Activated gamma-delta T cell treated with Interleukin-2 at 50 U/mL for 16 hours (primary cell): ENCODE results near the gene OPA3.

Experiments used
- DNase-seq: peaks from one replicate; pipeline ENCODE4 v3.0.0-alpha.2; 2020

Gene OPA3

DNA sequence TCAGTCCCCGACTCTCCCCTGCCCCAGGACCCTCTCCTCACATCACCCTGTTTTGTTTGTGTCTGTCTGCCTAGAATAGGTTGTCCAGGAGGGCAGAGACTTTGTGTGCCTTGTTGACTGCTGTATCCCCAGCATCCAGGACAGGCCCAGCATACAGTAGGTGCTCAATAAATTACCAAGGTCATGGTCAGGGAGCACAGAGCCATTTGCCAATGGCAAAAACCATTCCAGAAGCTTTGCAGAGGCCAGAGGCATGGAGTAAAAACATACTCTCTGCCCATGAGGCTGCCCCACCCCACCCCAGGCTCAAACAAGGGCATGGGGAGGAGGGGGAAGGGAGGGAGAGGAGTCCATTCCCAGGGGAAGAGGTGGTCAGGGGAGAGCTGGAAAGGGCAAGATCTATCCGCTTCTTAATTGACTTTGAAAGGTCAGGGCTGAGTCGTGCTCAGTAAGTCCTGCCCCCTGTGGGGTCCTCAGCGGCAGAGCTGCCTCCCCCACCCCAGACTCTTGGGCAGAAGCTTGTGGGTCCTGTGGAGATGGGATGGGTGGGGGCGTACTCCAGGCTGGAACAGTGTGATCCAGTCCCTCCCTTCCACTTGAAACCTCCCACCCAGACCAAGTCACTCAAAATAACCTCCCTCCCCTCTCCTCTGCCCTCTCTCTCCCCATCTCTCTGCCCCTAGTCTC is 13.0 kb upstream of the OPA3 start:
- DNase-seq = no peak

DNA sequence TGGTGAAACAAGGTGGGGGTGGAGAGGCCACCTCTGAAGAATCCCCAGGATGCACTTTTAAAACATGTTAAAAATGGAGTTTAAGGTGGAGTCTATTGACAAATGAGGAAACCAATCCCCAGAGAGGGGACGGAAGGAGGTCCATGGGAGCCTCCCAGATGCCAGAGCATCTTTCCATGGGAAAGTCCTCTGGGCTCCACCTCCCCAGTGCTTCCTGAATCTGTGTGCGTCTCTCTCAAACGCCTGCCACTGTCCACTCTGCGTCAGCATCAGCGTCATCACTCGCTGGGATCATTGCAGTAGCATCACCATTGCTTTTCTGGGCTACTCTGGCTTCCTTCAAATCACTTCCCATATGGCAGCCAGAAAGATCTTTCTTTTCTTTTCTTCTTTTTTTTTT is 11.2 kb upstream of the OPA3 start:
- DNase-seq = no peak

DNA sequence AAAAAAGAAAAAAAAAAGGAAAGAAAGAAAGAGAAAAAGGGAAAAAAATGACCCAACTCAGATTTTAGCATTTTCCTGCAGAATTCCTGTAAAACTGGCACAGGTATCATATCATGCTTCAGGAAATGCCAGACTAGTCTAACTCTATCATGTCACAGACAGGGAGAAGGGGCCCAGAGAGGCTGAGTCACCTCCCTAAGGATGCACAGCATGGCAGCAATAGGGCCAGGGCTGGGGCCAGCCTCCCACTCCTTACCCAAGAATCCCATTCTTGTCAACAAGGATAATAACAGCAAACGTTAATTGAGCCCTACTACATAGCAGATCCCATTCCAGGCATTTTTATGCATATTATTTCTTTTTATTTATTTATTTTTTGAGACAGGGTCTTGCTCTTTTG is 8.9 kb upstream of the OPA3 start:
- no peak for DNase-seq

DNA sequence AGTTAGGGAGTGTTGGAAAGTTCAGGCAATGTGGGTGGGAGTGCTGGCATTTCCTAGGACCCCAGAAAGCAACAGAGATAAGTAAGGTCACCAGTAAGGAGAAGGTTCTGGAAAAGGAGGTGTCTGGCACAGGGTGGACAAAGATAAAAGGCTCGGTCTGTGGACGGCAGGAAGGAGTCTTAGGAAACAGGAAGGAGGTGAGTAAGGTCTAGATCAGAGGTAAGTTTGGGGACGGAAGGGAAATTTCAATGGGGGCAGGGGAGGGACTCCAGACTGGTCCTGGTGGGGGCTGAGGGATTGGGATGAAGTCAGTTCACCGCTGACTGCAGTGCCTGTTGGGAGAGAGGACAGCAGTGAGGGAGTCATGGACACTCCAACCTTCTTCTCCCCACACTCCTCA is 7.8 kb upstream of the OPA3 start:
- no peak for DNase-seq

DNA sequence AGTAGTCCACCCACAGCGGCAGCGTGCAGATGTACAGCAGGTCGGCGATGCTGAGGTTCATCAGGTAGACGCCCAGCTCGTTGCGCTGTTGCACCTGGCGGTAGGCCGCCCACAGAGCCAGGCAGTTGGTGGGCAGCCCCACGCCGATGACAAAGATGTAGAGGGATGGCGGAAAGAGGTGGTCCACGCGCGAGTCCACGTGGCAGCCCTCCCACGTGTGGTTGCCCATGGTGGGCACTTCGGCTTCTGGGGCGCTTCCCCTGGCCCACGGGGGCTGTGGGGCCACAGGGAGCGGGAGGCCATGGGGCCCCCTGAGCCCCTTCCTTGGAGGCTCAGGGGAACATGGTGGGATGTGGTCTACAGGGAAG is 7.0 kb upstream of the OPA3 start:
- DNase-seq = no peak

DNA sequence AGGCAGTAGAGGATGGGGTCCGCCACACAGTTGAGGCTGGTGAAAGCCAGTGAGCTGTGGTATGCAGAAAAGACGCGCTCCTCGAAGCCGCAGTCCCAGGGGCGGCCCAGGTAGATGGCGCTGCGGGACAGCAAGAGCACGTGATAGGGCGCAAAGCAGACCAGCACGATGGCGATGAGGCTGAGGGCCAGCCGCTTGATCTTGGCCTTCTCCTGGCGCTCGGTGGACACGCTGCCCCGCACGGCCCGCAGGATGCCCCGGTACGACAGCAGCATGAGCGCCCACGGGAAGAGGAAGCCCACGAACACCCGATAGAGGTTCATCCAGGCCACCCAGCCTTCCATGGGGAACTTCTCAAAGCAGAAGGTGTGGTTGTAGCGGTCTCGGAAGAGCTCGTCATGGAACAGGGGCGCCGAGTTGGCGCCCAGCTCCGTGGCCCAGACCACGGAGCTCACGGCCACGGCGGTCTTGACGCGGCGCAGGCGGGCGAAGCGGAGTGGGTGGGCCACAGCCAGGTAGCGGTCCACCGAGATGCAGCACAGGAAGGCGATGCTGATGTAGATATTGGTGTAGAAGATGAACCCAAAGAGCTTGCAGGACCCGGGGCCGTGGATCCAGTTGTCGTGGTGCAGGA is 6.5 kb upstream of the OPA3 start:
- no peak for DNase-seq

DNA sequence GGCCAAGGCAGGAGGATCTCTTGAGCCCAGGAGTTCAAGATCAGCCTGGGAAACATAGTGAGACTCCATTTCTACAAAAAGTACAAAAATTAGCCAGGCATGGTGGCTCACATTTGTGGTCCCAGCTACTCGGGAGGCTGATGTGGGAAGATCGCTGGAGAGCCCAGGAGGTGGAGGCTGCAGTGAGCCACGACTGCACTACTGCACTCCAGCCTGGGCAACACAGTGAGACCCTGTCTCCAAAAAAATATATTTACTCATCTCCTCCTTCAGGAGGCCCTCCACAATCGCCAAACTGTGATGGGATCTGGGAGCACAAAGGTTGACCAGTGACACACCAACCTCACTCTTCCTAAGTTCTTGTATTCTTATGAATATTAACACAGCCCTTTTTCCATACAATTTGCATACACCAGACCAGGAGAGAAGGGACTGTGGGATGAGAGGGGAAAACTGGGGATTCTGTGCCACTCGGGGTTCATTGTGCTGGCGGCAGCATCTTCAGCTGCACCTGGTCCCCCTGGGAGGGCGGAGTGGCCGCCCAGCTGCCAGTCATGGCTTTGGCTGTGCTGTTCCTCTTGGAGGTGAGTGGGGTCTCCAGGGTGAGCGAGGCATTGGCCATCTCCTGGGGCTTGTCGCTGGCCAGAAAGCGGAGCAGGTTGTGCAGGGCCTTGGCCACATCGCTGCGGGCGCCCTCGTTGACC is 5.8 kb upstream of the OPA3 start:
- no peak for DNase-seq

DNA sequence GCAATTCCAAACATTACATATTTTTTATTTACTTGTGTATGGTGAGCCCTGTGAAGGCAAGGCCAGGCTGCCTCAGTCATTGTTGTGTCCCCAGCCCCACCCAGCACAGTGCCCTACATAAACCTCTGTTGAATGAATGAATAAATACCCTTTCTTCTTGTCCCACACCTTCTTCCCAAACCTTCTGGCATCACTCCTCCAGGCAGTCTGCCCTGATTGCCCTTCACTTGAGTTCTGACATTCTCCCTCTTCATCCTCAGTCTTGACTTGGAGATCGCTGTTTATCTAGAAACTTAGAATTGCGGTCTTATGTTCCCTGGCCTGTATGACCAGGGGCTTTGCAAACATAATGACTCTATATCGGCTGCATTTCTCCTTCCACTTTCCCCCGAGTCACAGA is 5.2 kb upstream of the OPA3 start:
- DNase-seq = no peak

DNA sequence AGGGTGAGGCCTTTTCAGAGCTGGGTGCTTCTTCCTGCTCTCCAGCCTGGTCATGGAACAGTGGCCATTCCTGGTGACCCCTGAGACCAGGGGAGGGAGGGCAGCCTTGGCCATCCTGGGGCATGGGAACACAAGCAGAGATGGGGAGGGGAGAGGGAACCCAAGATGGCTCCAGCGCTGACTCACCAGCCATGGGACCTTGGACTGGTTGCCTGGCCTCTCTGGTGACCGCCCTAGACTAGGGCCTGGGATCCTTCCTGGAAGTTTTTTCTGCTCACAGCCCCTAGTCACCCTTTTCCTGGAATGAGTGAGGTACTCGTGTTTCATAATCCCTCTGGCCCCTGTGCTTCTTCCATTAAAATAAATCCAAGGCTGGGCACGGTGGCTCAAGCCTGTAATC is 3.3 kb upstream of the OPA3 start:
- no peak for DNase-seq

DNA sequence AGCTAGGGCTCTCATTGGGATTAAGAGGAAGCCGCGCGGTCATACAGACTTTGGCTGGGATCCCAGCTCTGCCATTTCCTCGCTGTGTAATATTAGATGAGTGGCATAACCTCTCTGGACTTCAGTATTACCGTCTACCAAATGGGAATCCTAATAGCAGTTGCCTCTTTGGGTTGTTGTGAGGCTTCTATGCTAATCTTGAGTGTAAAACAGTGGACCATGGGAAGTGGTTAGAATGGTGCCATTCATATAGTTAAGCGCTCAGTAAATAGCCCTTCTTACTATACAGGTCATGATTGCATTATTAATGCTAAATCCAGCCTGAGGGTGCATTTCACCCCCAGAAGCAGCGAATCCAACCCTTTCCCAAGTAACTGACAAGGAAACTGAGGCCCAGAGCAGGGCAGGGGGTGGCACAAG is 566 bp upstream of the OPA3 start:
- DNase-seq = no peak

DNA sequence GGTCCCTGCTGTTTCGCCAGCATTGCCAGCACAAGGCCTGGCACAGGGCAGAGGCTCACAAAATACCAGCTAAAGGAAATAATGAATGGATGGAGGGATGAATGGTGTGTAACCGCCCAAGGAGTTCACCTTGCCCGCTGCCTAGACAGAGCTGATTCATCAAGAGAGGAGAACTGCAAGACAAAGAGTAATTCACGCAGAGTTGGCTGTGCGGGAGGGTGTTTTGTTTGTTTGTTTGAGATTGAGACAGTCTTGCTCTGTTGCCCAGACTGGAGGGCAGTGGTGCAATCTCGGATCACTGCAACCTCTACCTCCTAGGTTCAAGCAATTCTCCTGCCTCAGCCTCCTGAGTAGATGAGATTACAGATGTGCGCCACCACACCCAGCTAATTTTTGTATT is 3.0 kb downstream of the OPA3 start:
- DNase-seq = no peak

DNA sequence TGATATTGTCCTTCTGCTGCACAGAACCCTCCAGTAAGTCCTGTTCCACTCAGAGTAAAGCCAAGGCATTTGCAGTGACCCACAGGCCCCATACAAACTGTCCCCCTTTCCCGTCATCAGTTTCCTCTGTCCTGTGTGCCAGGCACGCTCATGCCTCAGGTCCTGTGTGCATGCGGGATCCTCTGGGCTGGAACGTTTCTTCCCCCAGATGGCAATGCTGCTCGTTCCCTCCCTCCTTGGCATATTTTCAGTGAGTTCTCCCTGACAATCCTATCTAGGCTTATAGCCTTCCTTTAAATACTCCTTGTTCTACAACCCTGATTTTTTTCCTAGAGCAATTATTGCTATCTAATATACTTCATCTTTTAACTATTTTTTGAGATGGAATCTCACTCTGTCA is 5.7 kb downstream of the OPA3 start:
- DNase-seq = no peak

DNA sequence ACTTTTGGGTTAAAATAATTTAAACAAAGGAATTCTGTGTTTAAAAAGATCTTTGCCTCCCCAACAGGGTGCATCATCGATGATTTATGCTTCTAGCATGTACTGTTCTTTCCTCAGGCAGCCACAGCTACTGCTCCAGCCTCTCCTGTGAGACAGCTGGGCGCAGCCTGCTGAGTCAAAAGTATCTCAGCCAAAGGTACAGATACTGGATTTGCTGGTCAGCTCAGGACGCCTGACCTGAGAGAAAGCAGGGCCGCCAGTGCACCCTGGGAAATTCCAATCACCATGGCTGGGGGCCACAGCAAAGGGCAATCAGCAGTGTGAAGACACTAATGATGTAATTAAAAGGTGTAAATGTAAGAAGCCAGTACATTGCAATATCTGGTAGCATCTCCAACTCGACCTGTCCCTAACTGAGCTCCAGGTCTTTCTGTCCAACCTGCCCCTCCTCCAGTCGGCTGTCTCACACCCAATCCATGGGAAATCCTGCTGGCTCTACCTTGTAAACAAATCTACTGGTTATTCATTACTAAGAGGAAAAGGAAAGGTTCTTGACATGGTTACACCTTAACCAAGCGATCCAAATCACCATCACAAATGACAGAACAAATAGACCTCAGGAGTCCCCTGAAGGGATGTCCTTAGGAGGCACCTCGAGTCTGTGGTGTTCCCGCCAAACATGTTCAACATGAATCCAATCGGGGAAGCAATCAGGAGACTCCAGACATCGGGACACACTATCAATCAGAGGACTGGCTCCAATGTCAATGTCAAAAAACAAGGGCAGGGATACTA is 7.3 kb downstream of the OPA3 start:
- no peak for DNase-seq

DNA sequence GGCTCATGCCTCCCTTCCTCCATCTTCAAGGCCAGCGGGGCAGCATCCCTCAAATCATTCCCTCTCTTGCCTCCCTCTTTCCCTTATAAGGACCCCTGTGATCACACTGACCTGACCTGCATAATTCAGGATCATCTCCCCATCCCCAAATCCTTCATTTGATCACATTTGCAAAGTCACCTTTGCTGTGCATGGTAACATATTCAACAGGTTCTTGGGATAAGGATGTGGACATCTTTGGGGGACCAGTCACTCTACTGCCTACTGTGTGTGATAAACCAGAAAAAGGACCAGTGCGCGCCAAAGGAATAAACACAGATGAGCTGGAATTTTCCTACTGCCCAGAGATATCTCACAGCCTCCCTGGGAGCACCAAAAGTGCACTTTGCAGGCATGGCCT is 7.9 kb downstream of the OPA3 start:
- no peak for DNase-seq

DNA sequence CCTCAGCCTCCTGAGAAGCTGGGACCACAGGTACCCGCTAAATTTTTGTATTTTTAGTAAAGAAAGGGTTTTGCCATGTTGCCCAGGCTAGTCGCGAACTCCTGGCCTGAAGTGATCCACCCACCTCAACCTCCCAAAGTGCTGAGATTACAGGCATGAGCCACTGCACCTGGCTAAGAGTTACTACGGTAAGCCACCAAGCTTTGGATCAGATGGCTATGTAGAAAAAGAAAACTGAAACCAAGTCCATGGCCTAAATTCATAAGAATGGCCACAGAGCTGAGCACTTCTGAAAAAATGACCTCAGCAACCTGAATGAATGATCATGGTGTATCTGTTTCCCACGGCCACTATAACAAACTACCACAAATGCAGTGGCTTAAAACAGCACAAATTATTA is 9.4 kb downstream of the OPA3 start:
- no peak for DNase-seq

DNA sequence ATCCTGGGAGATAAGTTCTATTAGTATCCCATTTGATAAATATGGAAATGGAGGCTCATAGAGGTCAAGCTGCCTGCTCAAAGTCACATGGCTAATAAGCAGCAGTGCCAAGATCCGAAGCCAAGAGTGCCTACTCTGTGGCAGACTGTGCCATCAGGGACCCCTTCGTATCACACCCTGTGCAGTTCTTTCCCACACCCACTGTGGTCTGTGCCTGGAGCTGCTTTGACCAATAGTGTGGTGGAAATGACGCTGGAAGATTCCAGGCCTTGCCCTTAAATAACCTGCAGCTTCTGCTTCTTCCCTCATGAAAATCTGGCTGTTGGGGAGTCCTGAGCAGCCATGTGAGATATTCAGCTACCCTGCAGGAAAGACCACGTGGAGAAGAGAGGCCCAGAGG is 10.1 kb downstream of the OPA3 start:
- no peak for DNase-seq

DNA sequence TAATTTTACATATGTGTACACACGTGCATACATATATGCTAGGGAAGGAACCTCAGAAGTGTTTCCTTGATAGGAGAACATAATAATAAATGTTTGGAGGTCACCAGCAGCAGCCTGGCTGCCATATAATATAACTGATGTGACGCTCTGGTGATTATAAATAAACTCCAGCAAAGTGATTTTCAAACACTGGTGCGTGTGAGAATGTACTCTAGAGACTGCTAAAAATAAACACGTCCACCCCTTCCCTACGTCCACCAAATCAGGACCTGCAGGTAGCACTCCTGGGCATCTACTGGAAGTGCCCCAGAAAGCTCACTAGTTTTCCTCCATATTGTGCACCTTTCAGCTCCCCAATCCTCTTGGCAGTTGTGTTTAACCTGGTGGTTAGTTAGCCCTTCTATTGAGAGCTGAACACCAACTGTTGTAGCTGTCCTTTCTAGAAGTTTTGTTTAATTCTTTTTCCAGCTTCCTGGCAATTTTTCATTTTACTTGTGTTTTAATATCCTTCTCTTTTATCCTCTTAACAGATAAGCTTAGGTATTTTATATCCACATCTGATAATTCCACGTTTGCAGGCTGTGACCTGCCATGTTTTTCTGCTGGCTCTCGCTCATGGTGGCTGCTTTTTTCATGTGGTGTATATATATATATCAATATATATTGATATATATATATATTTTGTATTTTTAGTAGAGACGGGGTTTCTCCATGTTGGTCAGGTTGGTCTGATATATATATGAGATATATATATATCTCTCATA is 13.0 kb downstream of the OPA3 start:
- DNase-seq = no peak

DNA sequence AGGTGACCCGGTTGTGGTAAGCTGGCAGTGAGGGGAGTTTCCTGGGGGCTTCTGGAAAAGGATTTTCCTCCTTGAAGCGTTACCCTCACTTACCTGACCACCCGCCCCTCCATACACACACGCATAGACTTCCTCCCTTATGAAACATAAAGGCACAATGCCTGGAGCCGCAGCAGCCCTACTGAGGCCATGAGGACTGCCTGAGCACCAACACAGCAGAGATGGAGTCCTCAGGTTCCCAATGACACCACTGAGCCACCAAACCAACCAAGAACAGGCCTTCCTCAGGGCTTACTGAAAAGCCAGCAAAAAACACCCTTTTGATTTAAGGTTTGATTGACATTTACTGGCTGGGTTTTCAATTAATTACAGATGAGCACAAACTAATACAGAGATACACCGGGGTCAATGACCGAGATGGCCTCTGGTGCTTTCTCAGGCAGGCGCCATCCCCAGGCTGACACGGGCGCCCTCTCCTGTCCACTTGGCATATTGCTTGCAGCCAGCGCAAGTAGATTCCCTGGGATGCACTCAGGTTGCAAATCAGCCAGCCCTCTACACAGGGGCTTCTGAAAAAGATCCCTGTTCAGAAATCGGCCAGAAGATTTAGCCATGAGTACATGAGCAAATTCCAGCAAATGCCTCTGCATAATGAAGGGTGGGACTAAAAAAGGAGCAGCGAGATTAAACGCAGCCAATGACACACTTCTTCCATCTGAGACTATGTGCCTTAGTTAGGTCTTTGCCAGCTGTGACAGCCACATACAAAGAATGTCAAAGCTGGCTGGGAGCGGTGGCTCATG is 14.8 kb downstream of the OPA3 start:
- peak; percentile 47 for DNase-seq

DNA sequence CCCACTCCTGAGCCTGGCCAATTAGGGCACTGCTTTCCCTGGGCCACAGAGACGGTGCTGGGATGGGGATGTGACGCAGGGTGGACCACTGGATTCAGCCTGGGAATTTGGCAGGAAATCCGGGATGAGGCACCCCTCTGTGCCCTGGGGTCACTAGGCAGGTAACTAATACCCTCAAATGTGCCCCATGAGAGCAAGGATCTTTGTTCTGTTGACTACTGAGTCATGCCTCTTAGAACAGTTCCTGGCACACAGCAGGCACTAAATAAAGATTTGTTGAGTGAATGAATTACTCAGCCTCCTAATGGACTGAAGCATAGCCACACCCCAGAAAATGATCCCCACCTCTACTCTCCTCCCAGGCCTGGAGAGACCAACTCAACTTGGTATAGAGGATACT is 15.9 kb downstream of the OPA3 start:
- DNase-seq = no peak

DNA sequence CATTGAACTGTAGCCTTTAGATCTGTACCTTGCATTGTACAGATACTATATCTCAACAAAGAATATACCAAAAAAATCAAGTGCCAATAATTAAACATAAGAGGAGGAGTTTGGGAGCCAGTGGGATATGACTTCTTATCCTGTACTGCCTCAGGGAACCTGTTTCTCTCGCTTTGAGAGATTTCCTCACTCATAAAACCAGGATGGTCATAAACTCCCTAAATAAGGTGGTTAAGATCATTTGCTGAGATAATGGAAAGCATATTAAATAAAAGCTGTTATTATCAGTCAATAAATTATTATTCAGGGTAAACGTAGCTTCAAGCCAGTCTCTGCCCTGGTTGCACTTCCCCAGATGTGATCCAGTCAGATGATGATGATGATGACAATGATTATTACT is 17.0 kb downstream of the OPA3 start:
- DNase-seq = no peak

DNA sequence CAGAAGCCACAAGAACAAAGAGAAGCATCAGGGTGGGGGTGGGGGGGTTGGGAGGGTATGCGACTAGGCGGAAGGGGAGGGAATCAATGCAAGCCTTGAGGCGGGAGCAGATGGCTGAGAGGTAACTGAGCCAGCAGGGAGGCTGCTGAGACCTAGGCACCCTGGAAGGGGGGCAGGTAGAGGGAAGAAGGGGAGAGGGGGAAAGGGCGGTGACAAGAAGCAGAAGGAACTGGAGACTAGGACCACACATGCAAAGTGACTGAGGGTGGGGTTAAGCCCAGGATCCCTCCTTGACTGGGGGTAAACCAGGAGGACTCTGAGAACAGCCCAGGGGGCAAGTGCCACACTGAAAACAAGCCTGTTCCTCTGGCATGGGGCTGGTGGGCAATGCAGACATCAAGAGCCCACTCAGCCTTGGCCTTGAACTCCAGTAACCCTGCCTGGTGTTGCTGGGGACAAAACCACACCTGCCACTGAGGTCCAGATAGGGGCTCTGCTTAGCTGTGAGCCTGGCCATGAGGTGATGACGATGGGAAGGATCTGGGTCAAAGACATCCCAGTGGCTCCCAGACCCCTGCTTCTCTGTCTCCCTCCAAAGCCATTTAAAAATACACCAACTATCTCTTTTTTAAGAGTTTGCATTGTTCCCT is 20.3 kb downstream of the OPA3 start:
- DNase-seq = no peak

DNA sequence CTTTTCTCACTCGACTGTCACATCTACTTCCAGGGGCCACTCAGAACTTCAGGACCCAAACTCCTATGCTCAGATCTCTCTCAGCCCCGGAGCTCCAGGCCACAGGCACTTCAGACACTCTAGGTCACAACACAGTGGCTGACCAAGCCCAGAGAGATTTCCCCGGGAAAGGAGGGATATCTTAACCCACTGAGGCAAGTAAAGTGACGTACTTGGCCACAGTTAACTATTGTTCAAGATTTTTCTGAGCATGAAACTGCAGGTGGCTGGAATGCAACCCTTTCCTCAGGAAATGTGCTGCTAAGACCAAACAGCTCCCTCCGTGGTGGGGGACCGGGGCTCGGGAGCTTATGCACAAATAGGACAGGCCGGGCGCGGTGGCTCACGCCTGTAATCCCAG is 23.9 kb downstream of the OPA3 start:
- DNase-seq = no peak
